DOHH2 (cell line): ENCODE measurements around the gene ERC2.

Experiments
- H3F3A ChIP-seq: fragments of 200-600 bp; sonication (generic), shearing (Covaris generic); 2 replicates; pipeline ENCODE4 v1.6.0; 2016; ENCODE audit warnings: antibody characterized with exemption, mild to moderate bottlenecking; ENCODE audit not compliant: control insufficient read depth, insufficient read depth
- H3K27ac ChIP-seq: fragments of 200-600 bp; sonication (generic); 2 replicates; pipeline ENCODE4 v1.5.1; 2014; ENCODE audit warnings: low read depth, mild to moderate bottlenecking, low read length, moderate library complexity
- H3K27me3 ChIP-seq: fragments of 200-600 bp; sonication (generic); 2 replicates; pipeline ENCODE4 v1.6.1; 2014; ENCODE audit warnings: mild to moderate bottlenecking, low read length, mixed read lengths; ENCODE audit not compliant: control insufficient read depth
- H3K36me3 ChIP-seq: fragments of 200-600 bp; sonication (generic); 2 replicates; pipeline ENCODE4 v1.6.1; 2014; ENCODE audit warnings: mild to moderate bottlenecking, low read length, moderate library complexity, mixed read lengths; ENCODE audit not compliant: control insufficient read depth
- H3K4me1 ChIP-seq: fragments of 200-600 bp; sonication (generic); 2 replicates; pipeline ENCODE4 v1.6.1; 2014; ENCODE audit warnings: mild to moderate bottlenecking, low read length, mixed read lengths; ENCODE audit not compliant: control insufficient read depth
- H3K4me2 ChIP-seq: fragments of 200-600 bp; sonication (generic); 2 replicates; pipeline ENCODE4 v1.6.0; 2014; ENCODE audit warnings: mild to moderate bottlenecking, low read length, moderate library complexity
- H3K4me3 ChIP-seq: fragments of 200-600 bp; sonication (generic); 2 replicates; pipeline ENCODE4 v1.5.1; 2014; ENCODE audit warnings: mild to moderate bottlenecking, low read length, mixed read lengths
- H3K79me2 ChIP-seq: fragments of 200-600 bp; sonication (generic); 2 replicates; pipeline ENCODE4 v1.6.1; 2014; ENCODE audit warnings: mild to moderate bottlenecking, low read length, mixed read lengths; ENCODE audit not compliant: control insufficient read depth
- H3K9me2 ChIP-seq: fragments of 200-600 bp; sonication (generic); replicated peaks from 2 replicates; pipeline ENCODE4 v1.6.1; 2014; ENCODE audit warnings: mild to moderate bottlenecking, low read length, mixed read lengths; ENCODE audit not compliant: control insufficient read depth
- H3K9me3 ChIP-seq: fragments of 200-600 bp; sonication (generic); 2 replicates; pipeline ENCODE4 v1.6.1; 2014; ENCODE audit warnings: antibody characterized with exemption, low read length, mixed read lengths; ENCODE audit not compliant: control insufficient read depth, insufficient read depth
- H4K20me1 ChIP-seq: fragments of 200-600 bp; sonication (generic); 2 replicates; pipeline ENCODE4 v1.6.0; 2014; ENCODE audit warnings: low read depth, mild to moderate bottlenecking, antibody characterized with exemption, low read length, moderate library complexity; ENCODE audit not compliant: control insufficient read depth, insufficient read depth
- EZH2phosphoT487 ChIP-seq: fragments of 200-600 bp; sonication (generic); IDR thresholded peaks from 2 replicates; pipeline ENCODE4 v1.6.1; 2017; ENCODE audit warnings: borderline replicate concordance, mild to moderate bottlenecking, antibody characterized with exemption, low read length, moderate library complexity, mixed read lengths
- TF ChIP-seq, protein P1 (sequence below): fragments of 200-600 bp; sonication (generic); IDR thresholded peaks from one replicate; pipeline ENCODE4 v1.5.1; 2014; ENCODE audit warnings: antibody characterized with exemption, mild to moderate bottlenecking, low read depth, low read length; ENCODE audit not compliant: poor library complexity, severe bottlenecking

ERC2 gene

DNA sequence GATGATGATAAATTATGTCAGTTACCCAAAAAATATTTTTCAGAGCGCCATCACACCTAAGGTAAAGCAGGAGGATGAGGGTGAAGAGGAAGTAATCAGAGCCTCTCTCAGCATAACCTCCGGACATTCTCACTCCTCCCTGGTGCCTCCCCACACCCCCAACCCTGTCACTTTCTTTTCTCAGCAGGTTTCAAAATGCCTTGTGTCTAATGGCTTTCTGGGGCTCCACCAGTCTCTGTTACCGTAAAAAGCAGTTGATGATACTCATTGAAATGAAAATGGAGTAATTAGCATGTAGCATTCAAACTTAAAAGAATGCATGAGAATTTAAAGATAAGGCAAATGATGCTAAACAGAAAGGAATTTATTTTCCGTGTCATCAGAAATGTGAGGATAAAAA lies 180.0 kb downstream of the ERC2 start:
- Histone ChIP-seq H3K79me2 (no peaks in the 10 kb centered on the region), H3K4me2 (no peak overlapping the region), H3K27ac (no peak overlapping the region), H3K36me3 (no peaks in the 10 kb centered on the region), H3K4me3 (no peak overlapping the region), H3K4me1 (no peaks in the 10 kb centered on the region), H3F3A (no peaks in the 10 kb centered on the region), H3K9me2 (no peaks in the 10 kb centered on the region), H3K27me3 (no peaks in the 10 kb centered on the region), H3K9me3 (no peaks in the 10 kb centered on the region), H4K20me1 (no peaks in the 10 kb centered on the region)
- TF ChIP-seq, protein P1, sequence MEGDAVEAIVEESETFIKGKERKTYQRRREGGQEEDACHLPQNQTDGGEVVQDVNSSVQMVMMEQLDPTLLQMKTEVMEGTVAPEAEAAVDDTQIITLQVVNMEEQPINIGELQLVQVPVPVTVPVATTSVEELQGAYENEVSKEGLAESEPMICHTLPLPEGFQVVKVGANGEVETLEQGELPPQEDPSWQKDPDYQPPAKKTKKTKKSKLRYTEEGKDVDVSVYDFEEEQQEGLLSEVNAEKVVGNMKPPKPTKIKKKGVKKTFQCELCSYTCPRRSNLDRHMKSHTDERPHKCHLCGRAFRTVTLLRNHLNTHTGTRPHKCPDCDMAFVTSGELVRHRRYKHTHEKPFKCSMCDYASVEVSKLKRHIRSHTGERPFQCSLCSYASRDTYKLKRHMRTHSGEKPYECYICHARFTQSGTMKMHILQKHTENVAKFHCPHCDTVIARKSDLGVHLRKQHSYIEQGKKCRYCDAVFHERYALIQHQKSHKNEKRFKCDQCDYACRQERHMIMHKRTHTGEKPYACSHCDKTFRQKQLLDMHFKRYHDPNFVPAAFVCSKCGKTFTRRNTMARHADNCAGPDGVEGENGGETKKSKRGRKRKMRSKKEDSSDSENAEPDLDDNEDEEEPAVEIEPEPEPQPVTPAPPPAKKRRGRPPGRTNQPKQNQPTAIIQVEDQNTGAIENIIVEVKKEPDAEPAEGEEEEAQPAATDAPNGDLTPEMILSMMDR: no peak

DNA sequence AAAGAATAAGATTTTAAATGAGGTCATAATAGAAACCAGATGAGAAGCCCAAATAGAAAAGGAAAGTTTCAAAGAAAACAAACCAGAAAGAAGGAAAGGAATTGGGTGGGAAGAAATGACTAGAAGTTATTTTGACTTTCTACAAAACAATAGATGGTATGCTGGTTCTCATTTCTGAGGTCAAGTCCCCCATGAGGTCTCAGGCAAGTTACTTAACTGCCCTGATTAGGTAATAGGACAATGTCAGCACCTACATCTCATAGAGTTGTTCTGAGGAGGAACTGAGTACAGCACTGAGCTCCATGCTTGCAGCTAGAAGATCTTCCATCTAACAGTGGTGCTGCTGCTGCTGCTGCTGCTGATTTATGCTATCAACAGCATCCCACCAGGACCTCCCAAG lies 185.9 kb downstream of the ERC2 start:
- H3K4me2 ChIP-seq: no peak overlapping the region
- H3K4me1 ChIP-seq: no peaks in the 10 kb centered on the region
- no peaks in the 10 kb centered on the region for H3K27me3 ChIP-seq
- no peaks in the 10 kb centered on the region for H3F3A ChIP-seq
- H3K9me3 ChIP-seq: no peaks in the 10 kb centered on the region
- no peak overlapping the region for H3K27ac ChIP-seq
- no peaks in the 10 kb centered on the region for H4K20me1 ChIP-seq
- H3K79me2 ChIP-seq: no peaks in the 10 kb centered on the region
- TF ChIP-seq EZH2phosphoT487: no peak
- TF ChIP-seq, protein P1: no peak
- H3K9me2 ChIP-seq: no peaks in the 10 kb centered on the region
- H3K4me3 ChIP-seq: no peak overlapping the region
- no peaks in the 10 kb centered on the region for H3K36me3 ChIP-seq

DNA sequence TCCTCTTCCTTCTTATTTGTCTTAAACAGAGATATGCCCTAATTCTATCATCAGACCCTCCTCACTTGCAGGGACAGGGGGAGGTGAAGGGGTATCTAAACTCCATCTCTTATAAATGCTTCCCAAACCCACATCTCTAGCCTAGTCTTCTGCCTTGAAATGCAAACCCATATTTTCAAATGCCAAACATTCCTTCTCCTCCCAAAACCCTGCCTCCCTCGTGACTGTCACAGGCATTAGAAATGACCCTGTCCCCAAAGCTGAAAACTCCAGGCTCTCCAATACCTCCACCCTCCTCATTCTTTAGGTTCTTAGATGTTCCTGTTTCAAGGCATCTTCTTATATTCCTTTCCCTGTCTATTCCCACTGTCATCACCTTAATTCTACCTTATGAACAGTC lies 191.0 kb downstream of the ERC2 start:
- Histone ChIP-seq H3F3A (no peaks in the 10 kb centered on the region), H3K4me2 (no peak overlapping the region), H3K9me3 (no peaks in the 10 kb centered on the region), H3K27ac (no peak overlapping the region), H3K4me3 (no peak overlapping the region), H3K4me1 (no peaks in the 10 kb centered on the region), H3K9me2 (no peaks in the 10 kb centered on the region), H3K79me2 (no peaks in the 10 kb centered on the region), H3K27me3 (no peaks in the 10 kb centered on the region), H4K20me1 (no peaks in the 10 kb centered on the region), H3K36me3 (no peaks in the 10 kb centered on the region)
- TF ChIP-seq EZH2phosphoT487: no peak
- TF ChIP-seq, protein P1: no peak

DNA sequence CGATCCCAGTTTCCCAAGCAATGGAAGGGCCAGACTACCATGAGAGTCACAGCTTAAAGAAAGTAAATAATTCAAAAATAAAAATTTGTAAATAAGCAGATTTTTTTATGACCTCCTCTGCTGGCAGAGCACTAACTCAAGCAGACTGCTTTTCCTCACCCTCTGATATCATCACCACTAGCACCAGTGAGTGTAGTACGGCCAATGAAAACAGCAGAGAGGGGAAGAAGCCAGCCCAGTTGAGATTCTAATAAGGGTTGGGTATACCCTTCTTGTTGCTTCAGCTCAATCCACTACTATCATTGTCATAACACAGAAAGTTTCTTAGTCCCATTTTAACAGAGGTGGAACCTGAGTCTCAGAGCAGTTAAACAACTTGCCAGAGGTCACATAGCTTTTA lies 193.1 kb downstream of the ERC2 start:
- no peaks in the 10 kb centered on the region for H3K4me1 ChIP-seq
- H4K20me1 ChIP-seq: no peaks in the 10 kb centered on the region
- no peak overlapping the region for H3K27ac ChIP-seq
- no peaks in the 10 kb centered on the region for H3K9me3 ChIP-seq
- H3K79me2 ChIP-seq: no peaks in the 10 kb centered on the region
- H3K27me3 ChIP-seq: no peaks in the 10 kb centered on the region
- H3F3A ChIP-seq: no peaks in the 10 kb centered on the region
- no peak for TF ChIP-seq EZH2phosphoT487
- TF ChIP-seq, protein P1: no peak
- H3K36me3 ChIP-seq: no peaks in the 10 kb centered on the region
- no peak overlapping the region for H3K4me2 ChIP-seq
- no peaks in the 10 kb centered on the region for H3K9me2 ChIP-seq
- no peak overlapping the region for H3K4me3 ChIP-seq
